Tibial nerve (tissue), 4 donors: ENCODE measurements around the gene GTF2F2. TPM values are rescaled to one million over a fixed set of nuclear protein-coding genes. Genes with fewer than 3 reads are reported as not detected.
"Not testable (repeated sequence)": the region's sequence is repeated elsewhere in the genome, so short reads cannot be mapped to it uniquely, and the experiment has no call there.

ENCODE experiments used
- DNase-seq, 2 donors: peaks; one replicate each; pipeline ENCODE4 v3.0.0-alpha.2; 2019; ENCODE audit warnings: low spot score in 2 of 2
- H3K27ac ChIP-seq, 4 donors: fragments of 200-600 bp; sonication (generic) in 3 of 4; one replicate each; pipeline ENCODE4 v1.5.1; 2017 to 2019; ENCODE audit warnings: mild to moderate bottlenecking in 1 of 4
- H3K27me3 ChIP-seq, 2 donors: fragments of 200-600 bp; sonication (generic) in 1 of 2; one replicate each; pipeline versions ENCODE4 v1.5.1 to v1.6.0; 2017 to 2019
- H3K36me3 ChIP-seq, 3 donors: fragments of 200-600 bp; sonication (generic); one replicate each; pipeline ENCODE4 v1.5.1; 2018 to 2019
- H3K4me1 ChIP-seq, 4 donors: fragments of 200-600 bp; sonication (generic) in 3 of 4; one replicate each; pipeline ENCODE4 v1.5.1; 2017 to 2019
- H3K4me3 ChIP-seq, 4 donors: fragments of 200-600 bp; sonication (generic) in 3 of 4; one replicate each; pipeline ENCODE4 v1.5.1; 2017 to 2019; ENCODE audit warnings: mild to moderate bottlenecking in 1 of 4, moderate library complexity in 1 of 4
- H3K9me3 ChIP-seq, 4 donors: fragments of 200-600 bp; sonication (generic) in 3 of 4; one replicate each; pipeline ENCODE4 v1.5.1; 2017 to 2019
- CTCF ChIP-seq, 5 experiments: fragments of 200-600 bp in 3 of 5; fragments of 450-650 bp in 2 of 5; sonication (generic) in 3 of 5; IDR thresholded peaks; one replicate each; pipeline ENCODE4 v1.5.1; 2016 to 2019; ENCODE audit warnings: antibody characterized with exemption in 5 of 5, mild to moderate bottlenecking in 3 of 5, moderate library complexity in 2 of 5
- EP300 ChIP-seq, 2 donors: sonication (generic); formaldehyde crosslinking; IDR thresholded peaks; one replicate each; pipeline ENCODE4 v1.6.1; 2017; ENCODE audit warnings: antibody characterized with exemption in 2 of 2, mild to moderate bottlenecking in 1 of 2
- POLR2A ChIP-seq, 2 donors: fragments of 450-650 bp; IDR thresholded peaks; one replicate each; pipeline ENCODE4 v1.6.1; 2017; ENCODE audit warnings: antibody characterized with exemption in 2 of 2, mild to moderate bottlenecking in 2 of 2, moderate library complexity in 2 of 2
- WGBS, 2 donors: methylation state at CpG; one replicate each; pipeline ENCODE4 v1.1.5; 2018; 5-methylcytosine and 5-hydroxymethylcytosine counted together
- total RNA-seq, 4 donors: library from RNA; depleted of rRNA; stranded (reverse); fragments of >200 nt; gene quantifications; one replicate each; pipeline ENCODE4 v1.1.0, GENCODE V29; 2016

The GTF2F2 gene
- total RNA-seq, 4 donors from 2014 or later = 20.2 to 28.8 (median 24.1) TPM

- Histone ChIP-seq H3K4me3 (no peak overlapping the region), H3K27ac (no peak overlapping the region), H3K27me3 (no peaks in the 10 kb centered on the region), H3K4me1 (peaks cover 0 to 11% (median 0%) of the 10 kb centered on the region in 4 donors), H3K9me3 (no peaks in the 10 kb centered on the region), H3K36me3 (peaks cover 0 to 19% (median 0%) of the 10 kb centered on the region in 3 donors)
- TF ChIP-seq EP300 (IDR thresholded peaks at IDR 0.05) (no peak), CTCF (IDR thresholded peaks at IDR 0.05) (no peak), POLR2A (IDR thresholded peaks at IDR 0.05) (no peak)
- DNase-seq = no peak
- WGBS, 2 donors = 91 to 95% methylated on average over 7 of the region's 7 CpGs
Observed at GRCh38 chr13:45180713-45181601, 60.6 kb downstream of the GTF2F2 start.

- Histone ChIP-seq H3K4me3 (no peak overlapping the region), H3K36me3 (peaks cover 0 to 18% (median 0%) of the 10 kb centered on the region in 3 donors), H3K27ac (no peak overlapping the region), H3K9me3 (no peaks in the 10 kb centered on the region), H3K27me3 (no peaks in the 10 kb centered on the region), H3K4me1 (no peaks in the 10 kb centered on the region)
- no peak for DNase-seq
- no peak for TF ChIP-seq POLR2A (IDR thresholded peaks at IDR 0.05)
- TF ChIP-seq CTCF (IDR thresholded peaks at IDR 0.05) = no peak
- TF ChIP-seq EP300 (IDR thresholded peaks at IDR 0.05) = no peak
- 94 to 97% methylated on average over 5 of the region's 5 CpGs for WGBS, 2 donors
Observed at GRCh38 chr13:45184693-45185092, 64.4 kb downstream of the GTF2F2 start.

- Histone ChIP-seq H3K27ac (no peak overlapping the region), H3K27me3 (no peaks in the 10 kb centered on the region), H3K4me1 (no peaks in the 10 kb centered on the region), H3K4me3 (no peak overlapping the region), H3K9me3 (no peaks in the 10 kb centered on the region), H3K36me3 (peaks cover 0 to 20% (median 0%) of the 10 kb centered on the region in 3 donors)
- 93% methylated on average over 2 of the region's 2 CpGs for WGBS, 2 donors
- DNase-seq = no peak
- TF ChIP-seq EP300 (IDR thresholded peaks at IDR 0.05) = no peak
- TF ChIP-seq POLR2A (IDR thresholded peaks at IDR 0.05) = no peak
- TF ChIP-seq CTCF (IDR thresholded peaks at IDR 0.05) = no peak
Observed at GRCh38 chr13:45185286-45185685, 65.0 kb downstream of the GTF2F2 start.

GRCh38 chr13:45189077-45189476, 68.8 kb downstream of the GTF2F2 start:
- H3K36me3 ChIP-seq, DNase-seq, H3K27ac ChIP-seq, H3K27me3 ChIP-seq, H3K9me3 ChIP-seq, H3K4me3 ChIP-seq: not testable (repeated sequence)
- peaks cover 0 to 14% (median 0%) of the 10 kb centered on the region in 4 donors for H3K4me1 ChIP-seq
- 88 to 97% methylated on average over 4 of the region's 4 CpGs for WGBS, 2 donors

- H3K4me1 ChIP-seq = peaks cover 0 to 18% (median 0%) of the 10 kb centered on the region in 4 donors
- not testable (repeated sequence) for H3K27me3 ChIP-seq, H3K4me3 ChIP-seq, DNase-seq, H3K9me3 ChIP-seq, H3K36me3 ChIP-seq, H3K27ac ChIP-seq
Observed at GRCh38 chr13:45189511-45189910, 69.2 kb downstream of the GTF2F2 start.

GRCh38 chr13:45191874-45192273, 71.6 kb downstream of the GTF2F2 start:
- TF ChIP-seq EP300 (IDR thresholded peaks at IDR 0.05) = no peak
- no peak for TF ChIP-seq POLR2A (IDR thresholded peaks at IDR 0.05)
- no peak for TF ChIP-seq CTCF (IDR thresholded peaks at IDR 0.05)
- Histone ChIP-seq H3K27ac (peak overlapping the region in 1 of 4 donors; percentile 44), H3K36me3 (peaks cover 0 to 5% (median 0%) of the 10 kb centered on the region in 3 donors), H3K4me1 (peaks cover 0 to 41% (median 7%) of the 10 kb centered on the region in 4 donors), H3K27me3 (no peaks in the 10 kb centered on the region), H3K4me3 (no peak overlapping the region), H3K9me3 (no peaks in the 10 kb centered on the region)
- 38 to 74% methylated on average over 1 of the region's 1 CpG for WGBS, 2 donors
- no peak for DNase-seq
